ENCODE results near the gene IFI27L1.
"Not testable (repeated sequence)": the region's sequence is repeated elsewhere in the genome, so short reads cannot be mapped to it uniquely, and the experiment has no call there.

IFI27L1 gene

GRCh38 chr14:94048691-94049624 lies 32.2 kb upstream of the IFI27L1 start:
- no peak for DNase-seq

GRCh38 chr14:94049625-94050023 lies 31.5 kb upstream of the IFI27L1 start:
- no peak for DNase-seq

GRCh38 chr14:94050231-94050880 lies 30.8 kb upstream of the IFI27L1 start:
- DNase-seq = no peak

GRCh38 chr14:94051115-94051514 lies 30.0 kb upstream of the IFI27L1 start:
- no peak for DNase-seq

- DNase-seq = no peak
Measured at GRCh38 chr14:94051779-94052178, 29.3 kb upstream of the IFI27L1 start.

- no peak for DNase-seq
Measured at GRCh38 chr14:94052199-94052598, 28.9 kb upstream of the IFI27L1 start.

- no peak for DNase-seq
Measured at GRCh38 chr14:94052662-94053061, 28.4 kb upstream of the IFI27L1 start.

- DNase-seq = no peak
Measured at GRCh38 chr14:94054401-94054800, 26.7 kb upstream of the IFI27L1 start.

GRCh38 chr14:94054936-94055335 lies 26.2 kb upstream of the IFI27L1 start:
- no peak for DNase-seq

GRCh38 chr14:94056579-94057308 lies 24.4 kb upstream of the IFI27L1 start:
- no peak for DNase-seq

- no peak for DNase-seq
Measured at GRCh38 chr14:94058128-94058673, 22.9 kb upstream of the IFI27L1 start.

GRCh38 chr14:94058674-94059138 lies 22.4 kb upstream of the IFI27L1 start:
- no peak for DNase-seq

GRCh38 chr14:94059998-94060397 lies 21.1 kb upstream of the IFI27L1 start:
- DNase-seq = no peak

GRCh38 chr14:94062344-94062940 lies 18.7 kb upstream of the IFI27L1 start:
- DNase-seq = no peak

- DNase-seq = no peak
Measured at GRCh38 chr14:94066089-94066676, 14.9 kb upstream of the IFI27L1 start.

- not testable (repeated sequence) for DNase-seq
Measured at GRCh38 chr14:94072076-94072475, 9.0 kb upstream of the IFI27L1 start.

GRCh38 chr14:94074534-94074933 lies 6.6 kb upstream of the IFI27L1 start:
- DNase-seq = no peak

- no peak for DNase-seq
Measured at GRCh38 chr14:94075008-94075407, 6.1 kb upstream of the IFI27L1 start.

GRCh38 chr14:94077111-94077821 lies 3.8 kb upstream of the IFI27L1 start:
- no peak for DNase-seq

- DNase-seq = no peak
Measured at GRCh38 chr14:94077823-94078222, 3.3 kb upstream of the IFI27L1 start.

- DNase-seq = no peak
Measured at GRCh38 chr14:94079891-94080620, 1.1 kb upstream of the IFI27L1 start.
